ENCODE data around the gene SLC25A21. TPM values are rescaled to one million over a fixed set of nuclear protein-coding genes. Genes with fewer than 3 reads are reported as not detected.

Gene SLC25A21
- total and polyA plus RNA-seq, 2 of the 13 experiments (the other 11 are each of a cell fraction or from before 2014, with no cell fraction given) = 1.9 to 2.9 TPM

DNA sequence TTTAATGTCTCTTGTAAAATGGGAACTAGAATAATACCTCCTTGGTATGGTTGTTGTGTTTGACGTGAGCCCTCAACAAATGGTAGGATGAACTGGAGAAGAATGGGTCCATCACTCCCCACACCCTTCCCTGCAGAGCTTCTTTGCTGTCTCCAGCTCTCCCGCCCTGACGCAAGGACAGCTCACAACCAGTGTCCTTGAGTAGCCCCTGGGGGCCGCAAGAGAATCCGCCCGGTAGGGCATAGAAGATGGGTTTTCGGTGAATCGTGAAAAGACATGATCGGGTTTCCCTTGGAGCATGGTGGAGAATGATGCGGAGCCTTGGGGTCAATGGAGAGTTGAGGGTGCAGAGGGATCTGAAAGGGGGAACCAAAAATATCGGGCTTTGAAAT, 516.8 kb downstream of the SLC25A21 start (continued):
- no peak for TF ChIP-seq JUN (CRISPR knock-in tag; IDR thresholded peaks at IDR 0.05)
- TF ChIP-seq, protein P1, sequence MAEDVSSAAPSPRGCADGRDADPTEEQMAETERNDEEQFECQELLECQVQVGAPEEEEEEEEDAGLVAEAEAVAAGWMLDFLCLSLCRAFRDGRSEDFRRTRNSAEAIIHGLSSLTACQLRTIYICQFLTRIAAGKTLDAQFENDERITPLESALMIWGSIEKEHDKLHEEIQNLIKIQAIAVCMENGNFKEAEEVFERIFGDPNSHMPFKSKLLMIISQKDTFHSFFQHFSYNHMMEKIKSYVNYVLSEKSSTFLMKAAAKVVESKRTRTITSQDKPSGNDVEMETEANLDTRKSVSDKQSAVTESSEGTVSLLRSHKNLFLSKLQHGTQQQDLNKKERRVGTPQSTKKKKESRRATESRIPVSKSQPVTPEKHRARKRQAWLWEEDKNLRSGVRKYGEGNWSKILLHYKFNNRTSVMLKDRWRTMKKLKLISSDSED (CRISPR knock-in tag; IDR thresholded peaks at IDR 0.05) = no peak
- TF ChIP-seq, protein P2, sequence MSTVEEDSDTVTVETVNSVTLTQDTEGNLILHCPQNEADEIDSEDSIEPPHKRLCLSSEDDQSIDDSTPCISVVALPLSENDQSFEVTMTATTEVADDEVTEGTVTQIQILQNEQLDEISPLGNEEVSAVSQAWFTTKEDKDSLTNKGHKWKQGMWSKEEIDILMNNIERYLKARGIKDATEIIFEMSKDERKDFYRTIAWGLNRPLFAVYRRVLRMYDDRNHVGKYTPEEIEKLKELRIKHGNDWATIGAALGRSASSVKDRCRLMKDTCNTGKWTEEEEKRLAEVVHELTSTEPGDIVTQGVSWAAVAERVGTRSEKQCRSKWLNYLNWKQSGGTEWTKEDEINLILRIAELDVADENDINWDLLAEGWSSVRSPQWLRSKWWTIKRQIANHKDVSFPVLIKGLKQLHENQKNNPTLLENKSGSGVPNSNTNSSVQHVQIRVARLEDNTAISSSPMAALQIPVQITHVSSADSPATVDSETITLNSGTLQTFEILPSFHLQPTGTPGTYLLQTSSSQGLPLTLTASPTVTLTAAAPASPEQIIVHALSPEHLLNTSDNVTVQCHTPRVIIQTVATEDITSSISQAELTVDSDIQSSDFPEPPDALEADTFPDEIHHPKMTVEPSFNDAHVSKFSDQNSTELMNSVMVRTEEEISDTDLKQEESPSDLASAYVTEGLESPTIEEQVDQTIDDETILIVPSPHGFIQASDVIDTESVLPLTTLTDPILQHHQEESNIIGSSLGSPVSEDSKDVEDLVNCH (CRISPR knock-in tag; IDR thresholded peaks at IDR 0.05) = no peak
- TF ChIP-seq ZNF264 (CRISPR knock-in tag; IDR thresholded peaks at IDR 0.05) = no peak

- H3K4me3 ChIP-seq (replicated peaks in 1 of 3; ENCODE audit: insufficient read depth in 1 of 3, low read depth in 2 of 3, low read length in 3 of 3) = no peak overlapping the region
- peaks cover 40 to 62% of the 10 kb centered on the region in 2 experiments for H3K27me3 ChIP-seq (ENCODE audit: control insufficient read depth in 1 of 2, insufficient read depth in 2 of 2, low read length in 2 of 2)
- H3K4me2 ChIP-seq (ENCODE audit: low read depth, low read length) = no peak overlapping the region
- ATAC-seq (no peak), FAIRE-seq (no peak), DNase-seq (ENCODE audit: low spot score) (no peak)
- no peak overlapping the region for H3K27ac ChIP-seq (ENCODE audit: extremely low read length, insufficient read depth, low read length)
- H4K20me1 ChIP-seq (ENCODE audit: insufficient read depth, low read length) = peaks cover 2% of the 10 kb centered on the region; the same call in 1 of the 2 replicates
- WGBS (ENCODE audit: low lambda C conversion rate) = 35% methylated on average over 34 of the region's 34 CpGs
- H3K79me2 ChIP-seq (ENCODE audit: insufficient read depth, low read length) = no peaks in the 10 kb centered on the region
- no peaks in the 10 kb centered on the region for H3K36me3 ChIP-seq (replicated peaks in 1 of 2; ENCODE audit: control insufficient read depth in 1 of 2, insufficient read depth in 2 of 2, low read length in 2 of 2)
- peaks cover 23% of the 10 kb centered on the region for H3K4me1 ChIP-seq (ENCODE audit: insufficient read depth, low read length)
- no TSS peak for BruUV-seq (replicated peaks)
- CTCF ChIA-PET (ENCODE audit: low intra/inter-chr PET ratio, low total read pairs) = no interaction called here
- in situ Hi-C loops (cut with HindIII; ENCODE audit: extremely low pct_ligation_motif_present, low pct_unique_long_range_greater_than_20kb) = no loop called here
- H3K9ac ChIP-seq (ENCODE audit: insufficient read depth, low read depth, low read length) = no peak overlapping the region
- intact Hi-C loops (cut with micrococcal nuclease; ENCODE audit: unreplicated experiment) = no loop called here
- POLR2A ChIA-PET = no interaction called here
- H3K9me3 ChIP-seq (ENCODE audit: low read length) = no peaks in the 10 kb centered on the region
- H2AFZ ChIP-seq (ENCODE audit: low read length) = no peak overlapping the region
- TF ChIP-seq AHR (CRISPR knock-in tag; IDR thresholded peaks at IDR 0.05) (no peak), TRIM24 (CRISPR knock-in tag; IDR thresholded peaks at IDR 0.05) (no peak), MBD4 (IDR thresholded peaks at IDR 0.05; ENCODE audit: borderline replicate concordance, low read length) (no peak), ZNF180 (CRISPR knock-in tag; IDR thresholded peaks at IDR 0.05; ENCODE audit: borderline replicate concordance, low read depth) (no peak), FOXO4 (CRISPR knock-in tag; conservative IDR thresholded peaks at IDR 0.05) (0 out of 2 replicates have a peak, but pooled peaks have one; percentile 39), ZNF768 (CRISPR knock-in tag; IDR thresholded peaks at IDR 0.05) (peak; percentile 22; the same call in 1 of the 2 replicates), ARID2 (CRISPR knock-in tag; IDR thresholded peaks at IDR 0.05; ENCODE audit: borderline replicate concordance) (no peak), MEIS1 (CRISPR knock-in tag; IDR thresholded peaks at IDR 0.05; ENCODE audit: borderline replicate concordance) (no peak), SOX13 (IDR thresholded peaks at IDR 0.05) (no peak), SOX13 (CRISPR knock-in tag; conservative IDR thresholded peaks at IDR 0.05 in 1 of 2, IDR thresholded peaks at IDR 0.05 in 1 of 2) (no peak), ZNF563 (CRISPR knock-in tag; IDR thresholded peaks at IDR 0.05) (no peak), PHF8 (CRISPR knock-in tag; IDR thresholded peaks at IDR 0.05) (no peak)
- TF ChIP-seq, protein P3, sequence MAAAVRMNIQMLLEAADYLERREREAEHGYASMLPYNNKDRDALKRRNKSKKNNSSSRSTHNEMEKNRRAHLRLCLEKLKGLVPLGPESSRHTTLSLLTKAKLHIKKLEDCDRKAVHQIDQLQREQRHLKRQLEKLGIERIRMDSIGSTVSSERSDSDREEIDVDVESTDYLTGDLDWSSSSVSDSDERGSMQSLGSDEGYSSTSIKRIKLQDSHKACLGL (CRISPR knock-in tag; IDR thresholded peaks at IDR 0.05) = 0 out of 2 replicates have a peak, but pooled peaks have one; percentile 30
Measured at GRCh38 chr14:36654794-36655381, 517.5 kb downstream of the SLC25A21 start.
